Stomach (tissue), 4 donors: ENCODE measurements around the gene GFI1B.

ENCODE experiments used
- CTCF ChIP-seq, 7 experiments: fragments of 450-650 bp in 4 of 7; fragments of 200-600 bp in 3 of 7; sonication (generic) in 3 of 7; IDR thresholded peaks; one replicate each; pipeline ENCODE4 v1.5.1; 2016 to 2019; ENCODE audit warnings: antibody characterized with exemption in 7 of 7, control low read depth in 2 of 7, mild to moderate bottlenecking in 1 of 7
- EP300 ChIP-seq: sonication (generic); formaldehyde crosslinking; IDR thresholded peaks from one replicate; pipeline ENCODE4 v1.6.1; 2017; ENCODE audit warnings: antibody characterized with exemption
- POLR2A ChIP-seq, 4 donors: fragments of 450-650 bp; IDR thresholded peaks; one replicate each; pipeline ENCODE4 v1.6.1; 2016; ENCODE audit warnings: antibody characterized with exemption in 4 of 4, control low read depth in 2 of 4, mild to moderate bottlenecking in 1 of 4, moderate library complexity in 1 of 4

- no peak for TF ChIP-seq POLR2A (IDR thresholded peaks at IDR 0.05)
- TF ChIP-seq CTCF (IDR thresholded peaks at IDR 0.05), result no peak
- TF ChIP-seq EP300, result no peak
These were observed 17.4 kb downstream of the GFI1B start for GRCh38 chr9:132995879-132996278.
